Neural cell (in vitro differentiated cells): Measurements from ENCODE around the gene ANK2. TPM values are rescaled to one million over a fixed set of nuclear protein-coding genes. Genes with fewer than 3 reads are reported as not detected.

Source experiments
- H2AFZ ChIP-seq: fragments of 200-600, 300-800 bp; sonication (generic), shearing (Covaris generic); 2 replicates; pipeline ENCODE4 v1.6.0; 2014; ENCODE audit warnings: low read depth, mild to moderate bottlenecking, antibody characterized with exemption, low read length, moderate library complexity
- H3F3A ChIP-seq: fragments of 200-600 bp; shearing (Covaris generic); 2 replicates; pipeline ENCODE4 v1.6.1; 2016; ENCODE audit warnings: mild to moderate bottlenecking, moderate library complexity, mixed read lengths, antibody characterized with exemption, low read length; ENCODE audit not compliant: insufficient read depth, poor library complexity, severe bottlenecking
- H3K27ac ChIP-seq: fragments of 200-600, 300-800 bp; sonication (generic), shearing (Covaris generic); 2 replicates; pipeline ENCODE4 v1.5.1; 2014; ENCODE audit warnings: mild to moderate bottlenecking, low read length, moderate library complexity
- H3K27me3 ChIP-seq: fragments of 300-800, 200-600 bp; sonication (generic), shearing (Covaris generic); 2 replicates; pipeline ENCODE4 v1.6.0; 2014; ENCODE audit warnings: mild to moderate bottlenecking, low read depth, low read length, moderate library complexity; ENCODE audit not compliant: insufficient read depth
- H3K36me3 ChIP-seq: fragments of 300-800, 200-600 bp; sonication (generic), shearing (Covaris generic); 2 replicates; pipeline ENCODE4 v1.5.1; 2014; ENCODE audit warnings: mild to moderate bottlenecking, antibody characterized with exemption, low read length, moderate library complexity; ENCODE audit not compliant: insufficient read depth
- H3K4me2 ChIP-seq: fragments of 300-800, 200-600 bp; sonication (generic), shearing (Covaris generic); 2 replicates; pipeline ENCODE4 v1.6.0; 2014; ENCODE audit warnings: mild to moderate bottlenecking, low read length
- H3K4me3 ChIP-seq: fragments of 300-800, 200-600 bp; sonication (generic), shearing (Covaris generic); 2 replicates; pipeline ENCODE4 v1.5.1; 2014; ENCODE audit warnings: mild to moderate bottlenecking, low read length, moderate library complexity
- H3K79me2 ChIP-seq: fragments of 200-600 bp; shearing (Covaris generic); replicated peaks from 2 replicates; pipeline ENCODE4 v1.6.0; 2014; ENCODE audit warnings: mild to moderate bottlenecking, low read length, moderate library complexity; ENCODE audit not compliant: insufficient read depth
- H3K9ac ChIP-seq: fragments of 300-800, 200-600 bp; sonication (generic), shearing (Covaris generic); 2 replicates; pipeline ENCODE4 v1.6.1; 2016; ENCODE audit warnings: mild to moderate bottlenecking, low read length, mixed read lengths
- H3K9me2 ChIP-seq: fragments of 200-600 bp; shearing (Covaris generic); 2 replicates; pipeline ENCODE4 v1.6.1; 2016; ENCODE audit warnings: mild to moderate bottlenecking, low read length, mixed read lengths; ENCODE audit not compliant: insufficient read depth
- H3K9me3 ChIP-seq: fragments of 200-600, 300-800 bp; sonication (generic), shearing (Covaris generic); 2 replicates; pipeline ENCODE4 v1.6.1; 2016; ENCODE audit warnings: mild to moderate bottlenecking, mixed run types, low read length, moderate library complexity, mixed read lengths
- H4K20me1 ChIP-seq: fragments of 200-600 bp; shearing (Covaris generic); 2 replicates; pipeline ENCODE4 v1.6.1; 2016; ENCODE audit warnings: mild to moderate bottlenecking, mixed run types; ENCODE audit not compliant: insufficient read depth
- CTCF ChIP-seq: fragments of 450-650 bp; IDR thresholded peaks from 2 replicates; pipeline ENCODE4 v1.5.1; 2014; ENCODE audit warnings: antibody characterized with exemption, mild to moderate bottlenecking, moderate library complexity; ENCODE audit not compliant: poor library complexity, severe bottlenecking
- EP300 ChIP-seq: fragments of 450-650 bp; conservative IDR thresholded peaks from 2 replicates; pipeline ENCODE4 v1.6.1; 2014; ENCODE audit warnings: antibody characterized with exemption, mild to moderate bottlenecking, moderate library complexity; ENCODE audit not compliant: poor library complexity, severe bottlenecking
- EZH2 ChIP-seq: fragments of 200-600, 300-800 bp; shearing (Covaris generic), sonication (generic); IDR thresholded peaks from 2 replicates; pipeline ENCODE4 v1.6.1; 2014; ENCODE audit warnings: antibody characterized with exemption, low read length, borderline replicate concordance, mild to moderate bottlenecking; ENCODE audit not compliant: insufficient read depth, poor library complexity, severe bottlenecking
- MXI1 ChIP-seq: fragments of 450-650 bp; conservative IDR thresholded peaks from 2 replicates; pipeline ENCODE4 v1.6.1; 2014; ENCODE audit warnings: antibody characterized with exemption, mild to moderate bottlenecking; ENCODE audit not compliant: poor library complexity, severe bottlenecking
- POLR2AphosphoS5 ChIP-seq: IDR thresholded peaks from 2 replicates; pipeline ENCODE4 v1.6.1; 2012
- RAD21 ChIP-seq: fragments of 450-650 bp; conservative IDR thresholded peaks from 2 replicates; pipeline ENCODE4 v1.6.1; 2014; ENCODE audit warnings: antibody characterized with exemption, mild to moderate bottlenecking, moderate library complexity
- SMC3 ChIP-seq: fragments of 450-650 bp; conservative IDR thresholded peaks from 2 replicates; pipeline ENCODE4 v1.6.1; 2014; ENCODE audit warnings: antibody characterized with exemption, mild to moderate bottlenecking, moderate library complexity; ENCODE audit not compliant: poor library complexity
- TAF1 ChIP-seq: IDR thresholded peaks from 2 replicates; pipeline ENCODE4 v1.6.1; 2012; ENCODE audit warnings: low read depth
- polyA plus RNA-seq: library from polyadenylated mRNA; depleted of rRNA; stranded (reverse); fragments of >200 nt; gene quantifications from 2 replicates; pipeline ENCODE4 v1.2.3, GENCODE V29; 2014
- TF ChIP-seq, protein P1 (sequence below): IDR thresholded peaks from 2 replicates; pipeline ENCODE4 v1.6.1; 2012; ENCODE audit warnings: borderline replicate concordance

ANK2 gene
- polyA plus RNA-seq, 1 donor from 2014 or later, result 52.0 TPM

- no peaks in the 10 kb centered on the region for H4K20me1 ChIP-seq
- no peak overlapping the region for H2AFZ ChIP-seq
- TF ChIP-seq TAF1, result no peak
- no peak for TF ChIP-seq SMC3
- no peak for TF ChIP-seq MXI1
- no peak for TF ChIP-seq RAD21
- TF ChIP-seq, protein P1, sequence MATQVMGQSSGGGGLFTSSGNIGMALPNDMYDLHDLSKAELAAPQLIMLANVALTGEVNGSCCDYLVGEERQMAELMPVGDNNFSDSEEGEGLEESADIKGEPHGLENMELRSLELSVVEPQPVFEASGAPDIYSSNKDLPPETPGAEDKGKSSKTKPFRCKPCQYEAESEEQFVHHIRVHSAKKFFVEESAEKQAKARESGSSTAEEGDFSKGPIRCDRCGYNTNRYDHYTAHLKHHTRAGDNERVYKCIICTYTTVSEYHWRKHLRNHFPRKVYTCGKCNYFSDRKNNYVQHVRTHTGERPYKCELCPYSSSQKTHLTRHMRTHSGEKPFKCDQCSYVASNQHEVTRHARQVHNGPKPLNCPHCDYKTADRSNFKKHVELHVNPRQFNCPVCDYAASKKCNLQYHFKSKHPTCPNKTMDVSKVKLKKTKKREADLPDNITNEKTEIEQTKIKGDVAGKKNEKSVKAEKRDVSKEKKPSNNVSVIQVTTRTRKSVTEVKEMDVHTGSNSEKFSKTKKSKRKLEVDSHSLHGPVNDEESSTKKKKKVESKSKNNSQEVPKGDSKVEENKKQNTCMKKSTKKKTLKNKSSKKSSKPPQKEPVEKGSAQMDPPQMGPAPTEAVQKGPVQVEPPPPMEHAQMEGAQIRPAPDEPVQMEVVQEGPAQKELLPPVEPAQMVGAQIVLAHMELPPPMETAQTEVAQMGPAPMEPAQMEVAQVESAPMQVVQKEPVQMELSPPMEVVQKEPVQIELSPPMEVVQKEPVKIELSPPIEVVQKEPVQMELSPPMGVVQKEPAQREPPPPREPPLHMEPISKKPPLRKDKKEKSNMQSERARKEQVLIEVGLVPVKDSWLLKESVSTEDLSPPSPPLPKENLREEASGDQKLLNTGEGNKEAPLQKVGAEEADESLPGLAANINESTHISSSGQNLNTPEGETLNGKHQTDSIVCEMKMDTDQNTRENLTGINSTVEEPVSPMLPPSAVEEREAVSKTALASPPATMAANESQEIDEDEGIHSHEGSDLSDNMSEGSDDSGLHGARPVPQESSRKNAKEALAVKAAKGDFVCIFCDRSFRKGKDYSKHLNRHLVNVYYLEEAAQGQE, result no peak
- no peak for TF ChIP-seq EZH2
- no peak for TF ChIP-seq CTCF
- no peak for TF ChIP-seq EP300
- no peak for TF ChIP-seq POLR2AphosphoS5
- H3F3A ChIP-seq, result no peaks in the 10 kb centered on the region
- no peak overlapping the region for H3K4me2 ChIP-seq
- H3K9me2 ChIP-seq, result no peaks in the 10 kb centered on the region
- peaks cover 6% of the 10 kb centered on the region for H3K79me2 ChIP-seq
- H3K9ac ChIP-seq, result no peak overlapping the region
- H3K9me3 ChIP-seq, result no peaks in the 10 kb centered on the region
- no peak overlapping the region for H3K27ac ChIP-seq
- H3K27me3 ChIP-seq, result peaks cover 33% of the 10 kb centered on the region
- H3K4me3 ChIP-seq, result no peak overlapping the region
- H3K36me3 ChIP-seq, result no peaks in the 10 kb centered on the region
Measured at GRCh38 chr4:113069212-113069892, 19.9 kb downstream of the ANK2 start.

- Histone ChIP-seq H2AFZ (no peak overlapping the region), H3K4me2 (no peak overlapping the region), H3K4me3 (no peak overlapping the region), H4K20me1 (no peaks in the 10 kb centered on the region), H3K9me3 (no peaks in the 10 kb centered on the region), H3F3A (no peaks in the 10 kb centered on the region), H3K27ac (no peak overlapping the region), H3K27me3 (peaks cover 27% of the 10 kb centered on the region), H3K36me3 (no peaks in the 10 kb centered on the region), H3K79me2 (peaks cover 7% of the 10 kb centered on the region), H3K9me2 (no peaks in the 10 kb centered on the region), H3K9ac (no peak overlapping the region)
- TF ChIP-seq EP300, result peak; percentile 50
- TF ChIP-seq POLR2AphosphoS5, result peak; percentile 56
- no peak for TF ChIP-seq MXI1
- no peak for TF ChIP-seq RAD21
- TF ChIP-seq TAF1, result no peak
- TF ChIP-seq, protein P1, result no peak
Measured at GRCh38 chr4:113070755-113071154, 21.3 kb downstream of the ANK2 start.
